Skin of body (tissue), 3 donors: ENCODE measurements around the gene UQCRFS1. TPM values are rescaled to one million over a fixed set of nuclear protein-coding genes. Genes with fewer than 3 reads are reported as not detected.

Source experiments
- DNase-seq: peaks from one replicate; lab custom pipeline; 2025; lab: John Stamatoyannopoulos, UW
- small RNA-seq: library from RNA; depleted of rRNA; stranded (forward); fragments of <200 nt; gene quantifications from one replicate; pipeline ENCODE3, GENCODE V24; 2014; ENCODE audit warnings: low replicate concordance
- total RNA-seq: library from RNA; depleted of rRNA; stranded (reverse); fragments of >200 nt; gene quantifications from one replicate; pipeline ENCODE4 v1.2.3, GENCODE V29; 2014

The UQCRFS1 gene
- total RNA-seq, 1 donor from 2014 or later: 23.0 TPM

- no peak for DNase-seq
Observed at GRCh38 chr19:29170554-29170953, 42.4 kb downstream of the UQCRFS1 start.

- no peak for DNase-seq
Observed at GRCh38 chr19:29162694-29163093, 50.3 kb downstream of the UQCRFS1 start.

DNA sequence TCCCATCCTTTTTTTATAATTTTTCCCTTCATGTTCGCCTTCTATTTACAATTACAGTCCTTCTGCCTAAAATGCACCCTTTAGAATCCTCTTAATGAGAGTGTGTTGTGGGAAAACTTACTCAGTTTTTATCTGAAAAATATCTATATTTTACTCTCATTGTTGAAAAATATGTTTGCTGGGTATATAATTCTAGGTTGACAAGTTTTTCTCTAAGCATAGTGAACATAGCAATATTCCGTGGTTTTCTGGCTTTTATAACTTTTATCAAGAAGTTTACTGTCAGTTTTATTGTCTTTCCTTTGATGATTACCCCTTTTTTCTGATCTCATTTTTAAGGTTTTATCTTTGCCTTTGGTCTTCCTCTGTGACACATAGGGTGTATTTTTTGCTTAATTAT is 57.3 kb downstream of the UQCRFS1 start:
- DNase-seq: no peak

Small RNA genes lying within 50 kb of the gene (small RNA-seq; reads per million reads assigned to genes)
- gene RN7SL340P: not detected
